ENCODE data around the gene FHAD1.

DNA sequence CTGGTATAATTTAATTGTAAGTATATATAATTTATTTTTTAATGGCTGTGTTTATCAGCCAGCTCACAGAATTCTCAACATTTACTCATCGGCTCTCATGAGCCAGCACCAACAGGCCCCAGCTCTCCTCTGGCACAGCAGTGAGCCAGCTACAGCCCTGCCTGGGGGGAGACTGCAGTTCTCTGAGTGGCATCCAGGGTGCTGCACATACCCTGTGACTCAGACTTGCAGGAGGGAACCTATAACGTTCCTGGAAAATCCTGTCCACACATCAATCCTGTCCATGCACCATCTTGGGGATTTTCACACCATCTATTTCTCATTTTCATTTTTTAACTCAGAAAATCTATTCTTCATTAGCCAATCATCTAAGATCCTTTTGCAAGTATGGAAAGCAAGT is 36.5 kb downstream of the FHAD1 start:
- TF ChIP-seq, protein P1, sequence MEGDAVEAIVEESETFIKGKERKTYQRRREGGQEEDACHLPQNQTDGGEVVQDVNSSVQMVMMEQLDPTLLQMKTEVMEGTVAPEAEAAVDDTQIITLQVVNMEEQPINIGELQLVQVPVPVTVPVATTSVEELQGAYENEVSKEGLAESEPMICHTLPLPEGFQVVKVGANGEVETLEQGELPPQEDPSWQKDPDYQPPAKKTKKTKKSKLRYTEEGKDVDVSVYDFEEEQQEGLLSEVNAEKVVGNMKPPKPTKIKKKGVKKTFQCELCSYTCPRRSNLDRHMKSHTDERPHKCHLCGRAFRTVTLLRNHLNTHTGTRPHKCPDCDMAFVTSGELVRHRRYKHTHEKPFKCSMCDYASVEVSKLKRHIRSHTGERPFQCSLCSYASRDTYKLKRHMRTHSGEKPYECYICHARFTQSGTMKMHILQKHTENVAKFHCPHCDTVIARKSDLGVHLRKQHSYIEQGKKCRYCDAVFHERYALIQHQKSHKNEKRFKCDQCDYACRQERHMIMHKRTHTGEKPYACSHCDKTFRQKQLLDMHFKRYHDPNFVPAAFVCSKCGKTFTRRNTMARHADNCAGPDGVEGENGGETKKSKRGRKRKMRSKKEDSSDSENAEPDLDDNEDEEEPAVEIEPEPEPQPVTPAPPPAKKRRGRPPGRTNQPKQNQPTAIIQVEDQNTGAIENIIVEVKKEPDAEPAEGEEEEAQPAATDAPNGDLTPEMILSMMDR (IDR thresholded peaks at IDR 0.05), result no peak
- TF ChIP-seq EZH2 (IDR thresholded peaks at IDR 0.05; ENCODE audit: borderline replicate concordance, insufficient read depth, low read depth, low read length, poor library complexity, severe bottlenecking), result no peak
